Measurements from ENCODE around the gene SNORC.

The SNORC gene

DNA sequence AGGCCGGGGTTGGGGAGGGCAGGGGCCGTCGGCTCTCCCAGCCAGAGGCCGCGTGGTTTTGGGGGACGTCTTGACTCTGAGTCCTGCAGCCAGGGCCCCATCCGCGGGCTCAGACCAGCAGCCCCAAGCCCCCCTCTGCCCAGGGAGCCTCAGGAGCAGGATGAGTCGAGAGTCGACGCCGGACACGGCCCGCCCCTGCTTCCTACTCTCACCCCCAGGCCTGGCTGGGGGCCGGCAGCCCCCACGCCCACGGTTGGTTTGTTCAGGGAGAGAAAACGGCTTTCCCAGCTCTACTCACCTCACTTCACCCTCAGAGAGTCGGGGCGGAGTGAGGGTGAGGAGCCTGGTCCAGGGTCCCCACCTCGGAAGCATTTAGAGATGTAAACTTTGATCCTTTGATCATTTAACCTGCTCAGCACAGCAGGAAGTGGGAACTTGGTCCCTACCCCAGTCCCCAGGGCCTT, 6.9 kb downstream of the SNORC start:
- no peak for TF ChIP-seq EZH2phosphoT487 (IDR thresholded peaks at IDR 0.05; ENCODE audit: borderline replicate concordance, low read length)
- TF ChIP-seq, protein P1, sequence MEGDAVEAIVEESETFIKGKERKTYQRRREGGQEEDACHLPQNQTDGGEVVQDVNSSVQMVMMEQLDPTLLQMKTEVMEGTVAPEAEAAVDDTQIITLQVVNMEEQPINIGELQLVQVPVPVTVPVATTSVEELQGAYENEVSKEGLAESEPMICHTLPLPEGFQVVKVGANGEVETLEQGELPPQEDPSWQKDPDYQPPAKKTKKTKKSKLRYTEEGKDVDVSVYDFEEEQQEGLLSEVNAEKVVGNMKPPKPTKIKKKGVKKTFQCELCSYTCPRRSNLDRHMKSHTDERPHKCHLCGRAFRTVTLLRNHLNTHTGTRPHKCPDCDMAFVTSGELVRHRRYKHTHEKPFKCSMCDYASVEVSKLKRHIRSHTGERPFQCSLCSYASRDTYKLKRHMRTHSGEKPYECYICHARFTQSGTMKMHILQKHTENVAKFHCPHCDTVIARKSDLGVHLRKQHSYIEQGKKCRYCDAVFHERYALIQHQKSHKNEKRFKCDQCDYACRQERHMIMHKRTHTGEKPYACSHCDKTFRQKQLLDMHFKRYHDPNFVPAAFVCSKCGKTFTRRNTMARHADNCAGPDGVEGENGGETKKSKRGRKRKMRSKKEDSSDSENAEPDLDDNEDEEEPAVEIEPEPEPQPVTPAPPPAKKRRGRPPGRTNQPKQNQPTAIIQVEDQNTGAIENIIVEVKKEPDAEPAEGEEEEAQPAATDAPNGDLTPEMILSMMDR (IDR thresholded peaks at IDR 0.05; ENCODE audit: low read depth, low read length, poor library complexity, severe bottlenecking) = no peak
- H3K9me2 ChIP-seq (replicated peaks; ENCODE audit: control insufficient read depth, low read length) = no peaks in the 10 kb centered on the region
- H3K79me2 ChIP-seq (ENCODE audit: control insufficient read depth, low read length) = no peaks in the 10 kb centered on the region
- no peaks in the 10 kb centered on the region for H3F3A ChIP-seq (ENCODE audit: control insufficient read depth, insufficient read depth)
- H4K20me1 ChIP-seq (ENCODE audit: control insufficient read depth, insufficient read depth, low read depth, low read length) = no peaks in the 10 kb centered on the region
- no peaks in the 10 kb centered on the region for H3K9me3 ChIP-seq (ENCODE audit: control insufficient read depth, insufficient read depth, low read length)
- H3K27ac ChIP-seq (ENCODE audit: low read depth, low read length) = no peak overlapping the region
- H3K4me1 ChIP-seq (ENCODE audit: control insufficient read depth, low read length) = peaks cover 8% of the 10 kb centered on the region
- H3K4me3 ChIP-seq (ENCODE audit: low read length) = peak overlapping the region; percentile 65
- peak overlapping the region; percentile 46 for H3K4me2 ChIP-seq (ENCODE audit: low read length)
- H3K36me3 ChIP-seq (ENCODE audit: control insufficient read depth, low read length) = no peaks in the 10 kb centered on the region
- H3K27me3 ChIP-seq (ENCODE audit: control insufficient read depth, low read length) = peaks cover 16% of the 10 kb centered on the region

DNA sequence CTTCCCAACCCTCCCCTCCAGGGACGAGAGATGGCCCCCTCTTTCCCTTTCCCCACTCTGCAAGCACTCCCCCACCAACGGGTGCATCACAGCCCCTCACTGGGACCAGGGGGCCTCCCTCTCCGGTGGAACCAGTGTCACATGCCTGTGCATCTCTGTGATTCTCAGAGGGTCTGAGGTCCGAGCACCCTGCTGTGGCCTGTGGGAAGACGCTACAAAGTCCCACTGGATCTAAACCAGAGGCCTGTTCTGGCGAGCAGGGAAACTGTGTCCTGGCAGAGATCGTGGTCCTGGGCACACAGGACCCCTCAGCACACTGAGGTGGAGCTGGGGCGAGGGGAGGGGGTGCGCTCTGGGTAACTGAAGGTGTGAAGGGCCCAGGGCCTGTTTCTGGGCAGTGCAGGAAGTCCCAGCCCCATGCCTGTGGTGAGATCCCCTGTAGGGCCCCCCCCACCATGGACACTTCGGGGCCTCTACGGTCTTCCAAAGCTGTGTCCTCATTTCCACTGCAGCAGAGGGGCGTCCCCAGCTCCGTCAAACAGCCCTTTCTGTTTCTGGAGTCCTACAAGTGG, 8.0 kb downstream of the SNORC start:
- H3K9me2 ChIP-seq (replicated peaks; ENCODE audit: control insufficient read depth, low read length) = no peaks in the 10 kb centered on the region
- no peak overlapping the region for H3K27ac ChIP-seq (ENCODE audit: low read depth, low read length)
- H3K9me3 ChIP-seq (ENCODE audit: control insufficient read depth, insufficient read depth, low read length) = no peaks in the 10 kb centered on the region
- H3K36me3 ChIP-seq (ENCODE audit: control insufficient read depth, low read length) = no peaks in the 10 kb centered on the region
- no peaks in the 10 kb centered on the region for H4K20me1 ChIP-seq (ENCODE audit: control insufficient read depth, insufficient read depth, low read depth, low read length)
- H3K79me2 ChIP-seq (ENCODE audit: control insufficient read depth, low read length) = no peaks in the 10 kb centered on the region
- H3K4me1 ChIP-seq (ENCODE audit: control insufficient read depth, low read length) = peaks cover 8% of the 10 kb centered on the region
- peaks cover 16% of the 10 kb centered on the region for H3K27me3 ChIP-seq (ENCODE audit: control insufficient read depth, low read length)
- TF ChIP-seq EZH2phosphoT487 (IDR thresholded peaks at IDR 0.05; ENCODE audit: borderline replicate concordance, low read length) = no peak
- TF ChIP-seq, protein P1 (IDR thresholded peaks at IDR 0.05; ENCODE audit: low read depth, low read length, poor library complexity, severe bottlenecking) = no peak
- H3F3A ChIP-seq (ENCODE audit: control insufficient read depth, insufficient read depth) = no peaks in the 10 kb centered on the region
- H3K4me3 ChIP-seq (ENCODE audit: low read length) = no peak overlapping the region
- H3K4me2 ChIP-seq (ENCODE audit: low read length) = no peak overlapping the region

DNA sequence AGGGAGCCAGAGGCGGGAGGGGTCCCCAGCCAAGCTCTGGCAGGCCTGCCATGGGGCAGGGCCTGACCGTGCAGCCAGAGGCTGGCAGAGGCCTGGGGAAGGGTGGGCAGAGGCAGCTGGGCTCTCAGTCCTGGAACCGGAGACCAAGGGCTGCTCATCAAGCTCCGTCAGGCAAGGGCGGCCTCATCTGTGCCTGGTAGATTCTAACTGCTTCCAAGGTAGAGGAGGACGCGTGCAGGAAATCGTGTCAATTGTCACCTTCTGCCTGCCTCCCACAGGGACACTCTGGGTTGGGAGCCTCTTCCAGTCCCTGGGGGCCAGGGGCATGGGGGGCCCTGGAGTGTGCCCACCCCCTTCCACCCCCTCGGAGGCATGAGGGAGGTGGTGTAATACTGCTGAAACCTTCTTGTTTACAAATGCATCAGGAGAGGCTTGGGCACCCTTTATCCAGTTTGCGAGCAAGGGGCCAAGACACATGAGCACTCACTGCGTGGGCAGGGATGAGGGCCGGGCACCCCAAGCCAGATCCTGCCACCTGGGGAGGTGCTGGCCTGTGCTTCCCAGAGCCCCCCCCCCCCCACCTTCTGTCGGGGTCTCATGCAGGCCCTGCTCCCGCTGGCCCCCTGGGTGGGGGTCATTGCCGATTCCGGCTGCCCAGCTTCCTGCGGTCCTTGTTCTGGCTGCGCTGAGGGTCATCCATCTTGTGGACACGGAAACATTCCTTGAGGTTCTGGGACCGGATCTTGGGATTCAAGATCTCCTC, 9.0 kb downstream of the SNORC start:
- Histone ChIP-seq H3K4me3 (ENCODE audit: low read length) (no peak overlapping the region), H3K9me2 (replicated peaks; ENCODE audit: control insufficient read depth, low read length) (no peaks in the 10 kb centered on the region), H3F3A (ENCODE audit: control insufficient read depth, insufficient read depth) (no peaks in the 10 kb centered on the region), H3K27ac (ENCODE audit: low read depth, low read length) (no peak overlapping the region), H3K9me3 (ENCODE audit: control insufficient read depth, insufficient read depth, low read length) (no peaks in the 10 kb centered on the region), H3K4me1 (ENCODE audit: control insufficient read depth, low read length) (peaks cover 8% of the 10 kb centered on the region), H4K20me1 (ENCODE audit: control insufficient read depth, insufficient read depth, low read depth, low read length) (no peaks in the 10 kb centered on the region), H3K4me2 (ENCODE audit: low read length) (no peak overlapping the region), H3K27me3 (ENCODE audit: control insufficient read depth, low read length) (peaks cover 16% of the 10 kb centered on the region), H3K36me3 (ENCODE audit: control insufficient read depth, low read length) (no peaks in the 10 kb centered on the region), H3K79me2 (ENCODE audit: control insufficient read depth, low read length) (no peaks in the 10 kb centered on the region)
- no peak for TF ChIP-seq EZH2phosphoT487 (IDR thresholded peaks at IDR 0.05; ENCODE audit: borderline replicate concordance, low read length)
- TF ChIP-seq, protein P1 (IDR thresholded peaks at IDR 0.05; ENCODE audit: low read depth, low read length, poor library complexity, severe bottlenecking) = no peak

All from DOHH2 (cell line).